Heart right ventricle (tissue), 16 donors: ENCODE measurements around the gene AXIN1. TPM values are rescaled to one million over a fixed set of nuclear protein-coding genes. Genes with fewer than 3 reads are reported as not detected.

Experiments
- ATAC-seq, 8 donors: fragments of 200-7000 bp; cut with Tn5 transposase; one replicate each; pipeline ENCODE4 v1.9.1; 2020; ENCODE audit warnings: mild to moderate bottlenecking in 8 of 8, moderate library complexity in 8 of 8, moderate number of reproducible peaks in 1 of 8
- DNase-seq, 2 donors: peaks; one replicate each; pipeline ENCODE4 v3.0.0-alpha.2; 2020
- H3K27ac ChIP-seq, 10 donors: fragments of 200-600 bp; sonication (generic) in 2 of 10; one replicate each; pipeline versions ENCODE4 v1.5.0 to v1.8.0; 2020 to 2022; ENCODE audit warnings: mild to moderate bottlenecking in 3 of 10
- H3K27me3 ChIP-seq, 7 donors: fragments of 200-600 bp; one replicate each; pipeline ENCODE4 v1.8.0; 2021 to 2022; ENCODE audit warnings: mild to moderate bottlenecking in 2 of 7
- H3K36me3 ChIP-seq, 9 donors: fragments of 200-600 bp; sonication (generic) in 1 of 9; one replicate each; pipeline versions ENCODE4 v1.5.0 to v1.8.0; 2020 to 2022; ENCODE audit warnings: mild to moderate bottlenecking in 2 of 9
- H3K4me1 ChIP-seq, 9 donors: fragments of 200-600 bp; sonication (generic) in 1 of 9; one replicate each; pipeline versions ENCODE4 v1.5.0 to v1.8.0; 2020 to 2022; ENCODE audit warnings: mild to moderate bottlenecking in 4 of 9
- H3K4me3 ChIP-seq, 10 donors: fragments of 200-600 bp; sonication (generic) in 2 of 10; one replicate each; pipeline versions ENCODE4 v1.5.0 to v1.8.0; 2020 to 2022; ENCODE audit warnings: mild to moderate bottlenecking in 7 of 10, moderate library complexity in 2 of 10
- H3K9me3 ChIP-seq, 11 donors: fragments of 200-600 bp in 10 of 11; sonication (generic) in 2 of 11; one replicate each; pipeline versions ENCODE4 v1.5.0 to v1.8.0; 2013 to 2022; ENCODE audit warnings: mild to moderate bottlenecking in 2 of 11, control low read depth in 1 of 11, moderate library complexity in 1 of 11
- CTCF ChIP-seq, 9 donors: fragments of 200-600 bp; sonication (generic) in 2 of 9; IDR thresholded peaks; one replicate each; pipeline versions ENCODE4 v1.5.0 to v1.8.0; 2021 to 2022; ENCODE audit warnings: antibody characterized with exemption in 9 of 9, mild to moderate bottlenecking in 5 of 9, moderate library complexity in 1 of 9
- WGBS, 2 donors: extraction: QIAGEN DNeasy Blood & Tissue Kit; methylation state at CpG; one replicate each; pipeline ENCODE4 v1.1.7; 2013; ENCODE audit warnings: inconsistent platforms in 1 of 2; 5-methylcytosine and 5-hydroxymethylcytosine counted together
- intact Hi-C, 10 donors: fragments of 100-400 bp; cut with DNase I; formaldehyde crosslinking; loops; one replicate each; pipeline versions ENCODE4 v1.11.1 to v1.14.2; 2022
- polyA plus RNA-seq, 2 donors: library from polyadenylated mRNA; stranded (reverse); fragments of 200-250 nt; gene quantifications; one replicate each; pipeline ENCODE4 v1.2.3, GENCODE V29; 2013
- total RNA-seq, 10 donors: library from RNA; stranded (reverse); fragmentation: NEBNext Ultra II Directional in 3 of 10; extraction: Animal tissue kit (Norgen Biotek cat#: 25700) in 3 of 10; gene quantifications; one replicate each; pipeline versions ENCODE4 v1.2.1 to v1.2.4, GENCODE V29; 2021 to 2023
- donor health status: Arrhythmogenic right ventricular cardiomyopathy.
- donor health status: ischemic (EF 13 %, LVEDD 7.1; RV severe dilation, severe dysfunction).
- donor health status: healthy with polysubstance abuse.
- donor health status: DM: no; HTN: yes; CAD: no.
- donor health status: DM: no; HTN: no; CAD: no.
- donor health status: ischemic (EF 25% LVEDD 6.9; RV normal size, moderate dysfunction).
- donor health status: ischemic (EF 25% LVEDD 5.7; RV mildly dilated, moderate dysfunction).
- donor health status: healthy.
- donor health status: DM: yes; HTN: yes; CAD: no.
- donor health status: Ischemic cardiomyopathy.
- donor health status: ischemic (EF 35%, LVEDD 5.7; RV mildly dilated, moderate dysfunction).
- donor health status: nonischemic (EF 11% LVEDD 7.7; RV severe dilation, severe dysfunction).
- donor health status: DM: yes; HTN: yes; CAD: no.
- donor health status: PGD.
- donor health status: ischemic (EF 29% LVEDD 5.4; RV normal size, mild dysfunction).
- donor health status: nonischemic (EF 23%, LVEDD 6.1; RV moderate dilation, normal function).

The AXIN1 gene
- total and polyA plus RNA-seq, 12 donors = 7.7 to 16.1 (median 9.5) TPM

GRCh38 chr16:275786-276232 lies 76.7 kb downstream of the AXIN1 start, which contains the start of gene RGS11:
RGS11 (minus strand) TSS chr16:275944; CDS start chr16:275911, 33 bp downstream.
- 3 to 4% methylated on average over 40 to 51 of the region's 56 CpGs for WGBS, 2 donors
- intact Hi-C loops = no loop called here
- no peaks in the 10 kb centered on the region for H3K9me3 ChIP-seq
- peak in 3 of 8 donors; percentile 22 to 46 (median 27) for ATAC-seq
- TF ChIP-seq CTCF (IDR thresholded peaks at IDR 0.05) = no peak
- peak in 1 of 2 donors; percentile 27 for DNase-seq
- H3K27ac ChIP-seq = peak within 1 kb of the TSS in 1 of 10 donors; percentile 28
- H3K4me3 ChIP-seq = peak within 1 kb of the TSS in 9 of 10 donors; percentile 40 to 64 (median 59)
- peaks cover 0 to 48% (median 10%) of the 10 kb centered on the region in 7 donors for H3K27me3 ChIP-seq
- H3K36me3 ChIP-seq = no peaks in the 10 kb centered on the region
- H3K4me1 ChIP-seq = peaks cover 0 to 30% (median 17%) of the 10 kb centered on the region in 9 donors

DNA sequence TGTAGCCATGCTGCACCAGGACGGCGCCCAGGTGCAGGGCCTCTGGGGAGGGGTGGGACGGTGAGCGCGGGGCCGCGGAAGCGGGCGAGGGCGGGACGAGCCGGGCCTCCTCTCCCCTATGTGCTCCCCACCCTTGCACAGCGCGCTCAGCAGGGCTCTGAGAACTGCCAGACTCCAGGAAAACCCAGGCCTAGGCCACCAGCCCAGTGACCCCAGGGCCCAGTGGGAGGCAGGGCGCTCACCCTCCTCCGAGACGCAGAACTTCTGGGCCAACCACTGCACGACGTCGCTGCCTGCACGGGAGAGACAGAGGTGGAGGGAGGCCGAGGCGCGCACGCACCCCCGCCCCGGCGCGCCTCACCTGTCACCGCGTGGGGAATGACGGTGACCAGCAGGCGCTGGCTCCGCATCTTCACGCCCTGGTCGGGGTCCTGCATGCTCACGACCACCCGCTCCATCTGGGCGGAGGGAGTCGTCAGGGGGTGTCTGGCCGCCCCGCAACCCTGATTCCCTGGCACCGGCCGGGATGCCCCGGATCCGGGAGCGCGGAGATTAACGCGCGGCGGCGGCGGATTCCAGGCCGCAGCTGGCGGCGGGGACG lies 77.4 kb downstream of the AXIN1 start:
- 2 to 3% methylated on average over 35 to 58 of the region's 58 CpGs for WGBS, 2 donors
- ATAC-seq (peak in 4 of 8 donors; percentile 3 to 23 (median 10)), DNase-seq (peak in 1 of 2 donors; percentile 13)
- peak overlapping the region in 1 of 10 donors; percentile 9 for H3K27ac ChIP-seq
- no peaks in the 10 kb centered on the region for H3K36me3 ChIP-seq
- H3K9me3 ChIP-seq = no peaks in the 10 kb centered on the region
- intact Hi-C loops = no loop called here
- H3K27me3 ChIP-seq = peaks cover 0 to 44% (median 7%) of the 10 kb centered on the region in 7 donors
- H3K4me1 ChIP-seq = peaks cover 0 to 27% (median 14%) of the 10 kb centered on the region in 9 donors
- peak overlapping the region in 9 of 10 donors; percentile 40 to 64 (median 59) for H3K4me3 ChIP-seq
- TF ChIP-seq CTCF (IDR thresholded peaks at IDR 0.05) = no peak

GRCh38 chr16:273547-274421 lies 78.7 kb downstream of the AXIN1 start:
- no peak overlapping the region for H3K4me3 ChIP-seq
- no peak overlapping the region for H3K27ac ChIP-seq
- no peaks in the 10 kb centered on the region for H3K9me3 ChIP-seq
- TF ChIP-seq CTCF (IDR thresholded peaks at IDR 0.05) = no peak
- peak in 2 of 8 donors; percentile 8 to 9 for ATAC-seq
- H3K27me3 ChIP-seq = peaks cover 0 to 31% (median 7%) of the 10 kb centered on the region in 7 donors
- WGBS, 2 donors = 83 to 87% methylated on average over 30 of the region's 30 CpGs
- H3K4me1 ChIP-seq = peaks cover 0 to 19% (median 8%) of the 10 kb centered on the region in 9 donors
- DNase-seq = no peak
- H3K36me3 ChIP-seq = no peaks in the 10 kb centered on the region
- intact Hi-C loops = no loop called here
